DND-41 (cell line): ENCODE measurements around the gene LAS1L.

Source experiments
- ATAC-seq: fragments of 200-7000 bp; cut with Tn5 transposase; 3 replicates; pipeline ENCODE4 v1.9.1; 2021; ENCODE audit warnings: low read depth; ENCODE audit not compliant: insufficient read depth
- DNase-seq: peaks from one replicate; pipeline ENCODE4 v3.0.0-alpha.2; 2020
- H2AFZ ChIP-seq: 2 replicates; pipeline ENCODE4 v1.6.0; 2012; ENCODE audit warnings: low read depth, low read length
- H3K27ac ChIP-seq: 2 replicates; pipeline ENCODE4 v1.5.1; 2012; ENCODE audit warnings: low read length, inconsistent platforms
- H3K27me3 ChIP-seq: fragments of 200-600 bp; sonication (generic); 2 replicates; pipeline ENCODE4 v1.6.0; 2012; ENCODE audit warnings: low read length, mild to moderate bottlenecking, inconsistent platforms; ENCODE audit not compliant: insufficient read depth, poor library complexity
- H3K36me3 ChIP-seq: 2 replicates; pipeline ENCODE4 v1.5.1; 2012; ENCODE audit warnings: low read length, inconsistent platforms; ENCODE audit not compliant: insufficient read depth
- H3K4me1 ChIP-seq: 2 replicates; pipeline ENCODE4 v1.5.1; 2012; ENCODE audit warnings: mild to moderate bottlenecking, low read length; ENCODE audit not compliant: insufficient read depth
- H3K4me2 ChIP-seq: 2 replicates; pipeline ENCODE4 v1.6.0; 2012; ENCODE audit warnings: mild to moderate bottlenecking, moderate library complexity, low read length, inconsistent platforms; ENCODE audit not compliant: insufficient read depth
- H3K4me3 ChIP-seq, 2 experiments: fragments of 200-600 bp in 1 of 2; shearing (Covaris generic) in 1 of 2; 2 replicates each; pipeline ENCODE4 v1.5.1; 2012 to 2016; ENCODE audit warnings: inconsistent platforms in 2 of 2, low read length in 2 of 2, mild to moderate bottlenecking in 2 of 2, low read depth in 1 of 2, moderate library complexity in 1 of 2
- H3K79me2 ChIP-seq: 2 replicates; pipeline ENCODE4 v1.6.0; 2012; ENCODE audit warnings: low read length, inconsistent platforms; ENCODE audit not compliant: insufficient read depth
- H3K9ac ChIP-seq: 2 replicates; pipeline ENCODE4 v1.6.0; 2012; ENCODE audit warnings: low read depth, mild to moderate bottlenecking, inconsistent platforms, low read length, moderate library complexity
- H3K9me3 ChIP-seq: 2 replicates; pipeline ENCODE4 v1.5.1; 2012; ENCODE audit warnings: low read length, moderate library complexity, mild to moderate bottlenecking, inconsistent platforms; ENCODE audit not compliant: insufficient read depth, severe bottlenecking
- H4K20me1 ChIP-seq: 2 replicates; pipeline ENCODE4 v1.6.0; 2012; ENCODE audit warnings: low read length; ENCODE audit not compliant: insufficient read depth
- EZH2 ChIP-seq: IDR thresholded peaks from 3 replicates; pipeline ENCODE4 v1.6.1; 2012; ENCODE audit warnings: borderline replicate concordance, low read depth, mild to moderate bottlenecking, moderate library complexity, low read length, inconsistent platforms; ENCODE audit not compliant: severe bottlenecking
- TF ChIP-seq, protein P1 (sequence below): IDR thresholded peaks from 2 replicates; pipeline ENCODE4 v1.5.1; 2012; ENCODE audit warnings: borderline replicate concordance, low read length, moderate library complexity, mild to moderate bottlenecking; ENCODE audit not compliant: poor library complexity, severe bottlenecking; ENCODE audit errors: extremely low read depth

LAS1L gene

DNA sequence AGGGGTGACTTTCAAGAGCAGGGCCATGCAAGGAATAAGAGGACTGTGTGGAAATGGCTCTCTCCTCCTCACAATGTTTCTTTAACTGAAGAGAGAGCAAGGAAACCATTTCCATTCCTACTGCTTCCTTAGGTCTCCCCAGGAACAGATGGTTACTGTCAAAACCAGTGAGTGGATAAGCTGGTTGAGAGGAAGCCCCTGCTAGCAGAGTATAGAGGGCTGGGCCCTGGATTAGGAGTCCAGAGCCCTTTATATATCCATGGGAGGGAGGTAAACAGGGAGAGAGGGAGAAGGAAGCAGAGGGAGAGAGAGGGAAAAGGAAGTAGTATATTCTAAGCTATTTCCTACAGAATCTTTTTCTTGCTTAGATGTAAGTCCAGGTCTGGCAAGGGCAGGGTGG, 43.8 kb upstream of the LAS1L start:
- Histone ChIP-seq H3K9ac (no peak overlapping the region), H3K4me3 (no peak overlapping the region), H3K4me2 (no peak overlapping the region), H3K36me3 (no peaks in the 10 kb centered on the region), H2AFZ (no peak overlapping the region), H3K27me3 (no peaks in the 10 kb centered on the region), H3K79me2 (no peaks in the 10 kb centered on the region), H3K9me3 (no peaks in the 10 kb centered on the region), H4K20me1 (no peaks in the 10 kb centered on the region), H3K4me1 (peaks cover 9% of the 10 kb centered on the region), H3K27ac (no peak overlapping the region)
- no peak for DNase-seq
- ATAC-seq: no peak
- TF ChIP-seq, protein P1, sequence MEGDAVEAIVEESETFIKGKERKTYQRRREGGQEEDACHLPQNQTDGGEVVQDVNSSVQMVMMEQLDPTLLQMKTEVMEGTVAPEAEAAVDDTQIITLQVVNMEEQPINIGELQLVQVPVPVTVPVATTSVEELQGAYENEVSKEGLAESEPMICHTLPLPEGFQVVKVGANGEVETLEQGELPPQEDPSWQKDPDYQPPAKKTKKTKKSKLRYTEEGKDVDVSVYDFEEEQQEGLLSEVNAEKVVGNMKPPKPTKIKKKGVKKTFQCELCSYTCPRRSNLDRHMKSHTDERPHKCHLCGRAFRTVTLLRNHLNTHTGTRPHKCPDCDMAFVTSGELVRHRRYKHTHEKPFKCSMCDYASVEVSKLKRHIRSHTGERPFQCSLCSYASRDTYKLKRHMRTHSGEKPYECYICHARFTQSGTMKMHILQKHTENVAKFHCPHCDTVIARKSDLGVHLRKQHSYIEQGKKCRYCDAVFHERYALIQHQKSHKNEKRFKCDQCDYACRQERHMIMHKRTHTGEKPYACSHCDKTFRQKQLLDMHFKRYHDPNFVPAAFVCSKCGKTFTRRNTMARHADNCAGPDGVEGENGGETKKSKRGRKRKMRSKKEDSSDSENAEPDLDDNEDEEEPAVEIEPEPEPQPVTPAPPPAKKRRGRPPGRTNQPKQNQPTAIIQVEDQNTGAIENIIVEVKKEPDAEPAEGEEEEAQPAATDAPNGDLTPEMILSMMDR: no peak
- no peak for TF ChIP-seq EZH2

DNA sequence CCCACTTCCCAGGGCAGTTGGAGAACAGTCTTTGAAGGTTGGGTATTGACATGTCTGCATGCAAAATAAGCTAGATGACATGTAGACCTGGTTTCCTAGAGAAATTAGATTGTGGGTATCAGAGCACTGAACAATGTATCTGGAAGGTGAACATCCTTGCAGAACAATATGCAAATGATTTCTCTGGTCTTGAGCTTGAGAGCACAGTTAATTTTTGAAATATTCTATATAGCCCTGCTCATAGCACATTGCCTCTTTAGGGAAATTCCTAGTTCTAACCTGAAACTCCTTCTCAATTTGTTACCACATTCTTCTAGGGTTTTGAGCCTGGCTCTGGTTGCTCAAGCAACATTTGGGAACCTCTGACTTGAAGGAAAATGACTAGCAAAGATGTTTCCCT, 41.6 kb upstream of the LAS1L start:
- Histone ChIP-seq H2AFZ (no peak overlapping the region), H3K9ac (no peak overlapping the region), H3K27ac (no peak overlapping the region), H3K79me2 (no peaks in the 10 kb centered on the region), H3K4me3 (no peak overlapping the region), H3K4me1 (no peaks in the 10 kb centered on the region), H4K20me1 (no peaks in the 10 kb centered on the region), H3K9me3 (no peaks in the 10 kb centered on the region), H3K36me3 (no peaks in the 10 kb centered on the region), H3K4me2 (no peak overlapping the region), H3K27me3 (no peaks in the 10 kb centered on the region)
- ATAC-seq (no peak), DNase-seq (no peak)
- TF ChIP-seq, protein P1: no peak
- no peak for TF ChIP-seq EZH2

DNA sequence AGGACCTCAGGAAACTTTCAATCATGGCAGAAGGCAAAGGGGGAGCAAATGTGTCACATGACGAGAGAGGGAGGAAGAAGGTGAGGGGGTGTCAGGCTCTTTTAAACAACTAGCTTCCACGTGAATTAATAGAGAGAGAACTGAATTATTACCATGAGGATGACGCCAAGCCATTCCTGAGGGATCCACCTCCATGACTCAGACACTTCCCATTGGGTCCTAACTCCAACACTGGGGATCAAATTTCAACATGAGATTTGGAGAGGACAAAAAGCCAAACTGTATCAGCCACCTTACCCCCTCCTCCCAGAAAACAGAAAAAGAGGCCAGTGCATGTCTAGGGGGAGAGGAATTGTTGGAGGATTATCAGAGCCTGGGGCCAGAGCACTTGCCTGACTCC, 40.4 kb upstream of the LAS1L start:
- H3K27me3 ChIP-seq: no peaks in the 10 kb centered on the region
- H2AFZ ChIP-seq: no peak overlapping the region
- H3K27ac ChIP-seq: no peak overlapping the region
- H4K20me1 ChIP-seq: no peaks in the 10 kb centered on the region
- no peaks in the 10 kb centered on the region for H3K36me3 ChIP-seq
- no peaks in the 10 kb centered on the region for H3K9me3 ChIP-seq
- no peak overlapping the region for H3K4me3 ChIP-seq
- DNase-seq: no peak
- TF ChIP-seq, protein P1: no peak
- TF ChIP-seq EZH2: no peak
- ATAC-seq: no peak
- H3K4me2 ChIP-seq: no peak overlapping the region
- no peak overlapping the region for H3K9ac ChIP-seq
- no peaks in the 10 kb centered on the region for H3K79me2 ChIP-seq
- H3K4me1 ChIP-seq: no peaks in the 10 kb centered on the region

DNA sequence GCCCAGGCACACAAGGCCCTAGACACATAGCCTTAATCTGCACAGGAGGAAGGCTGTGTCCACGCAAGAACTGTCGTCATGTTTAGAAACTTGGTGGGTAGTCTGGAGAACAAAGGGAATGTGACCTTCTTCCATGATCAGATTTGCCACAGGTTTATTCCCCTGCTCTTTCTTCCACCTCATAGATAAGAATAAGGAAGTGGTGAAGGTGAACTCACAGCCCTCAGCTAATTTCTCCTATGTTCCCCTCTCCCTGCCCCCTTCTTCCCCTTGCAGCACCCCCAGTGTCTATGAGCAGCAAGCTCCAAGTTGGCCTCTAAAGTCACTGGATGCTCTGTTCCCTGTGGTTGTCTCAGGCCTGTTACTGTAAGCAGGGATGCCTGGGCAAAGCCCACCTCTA, 39.8 kb upstream of the LAS1L start:
- H2AFZ ChIP-seq: no peak overlapping the region
- no peaks in the 10 kb centered on the region for H3K27me3 ChIP-seq
- H4K20me1 ChIP-seq: no peaks in the 10 kb centered on the region
- no peak overlapping the region for H3K4me2 ChIP-seq
- ATAC-seq (no peak), DNase-seq (no peak)
- H3K9me3 ChIP-seq: no peaks in the 10 kb centered on the region
- no peak overlapping the region for H3K4me3 ChIP-seq
- TF ChIP-seq EZH2: no peak
- TF ChIP-seq, protein P1: no peak
- no peak overlapping the region for H3K9ac ChIP-seq
- no peak overlapping the region for H3K27ac ChIP-seq
- no peaks in the 10 kb centered on the region for H3K79me2 ChIP-seq
- H3K36me3 ChIP-seq: no peaks in the 10 kb centered on the region
- H3K4me1 ChIP-seq: no peaks in the 10 kb centered on the region
